GM18508 (cell line): Measurements from ENCODE around the gene PRR5L.

Experiments
- ATAC-seq: cut with Tn5 transposase; IDR thresholded peaks from one replicate; pipeline ENCODE4 v1.9.1; 2021; ENCODE audit warnings: moderate number of reproducible peaks; ENCODE audit not compliant: insufficient read depth, unreplicated experiment

Gene PRR5L

GRCh38 chr11:36278531-36279282 lies 17.4 kb upstream of the PRR5L start:
- ATAC-seq: no peak

GRCh38 chr11:36280531-36280930 lies 15.6 kb upstream of the PRR5L start:
- ATAC-seq: no peak

- no peak for ATAC-seq
Observed at GRCh38 chr11:36281850-36282249, 14.2 kb upstream of the PRR5L start.

- ATAC-seq: no peak
Observed at GRCh38 chr11:36282926-36283325, 13.2 kb upstream of the PRR5L start.

GRCh38 chr11:36288442-36289225 lies 7.5 kb upstream of the PRR5L start:
- ATAC-seq: no peak

- ATAC-seq: peak; percentile 94
Observed at GRCh38 chr11:36289226-36289852, 6.7 kb upstream of the PRR5L start, which contains the start of gene COMMD9. Gene COMMD9 (minus strand): TSS chr11:36289424. CDS start chr11:36289412, 12 bp downstream.

GRCh38 chr11:36292311-36292722 lies 3.8 kb upstream of the PRR5L start:
- no peak for ATAC-seq

GRCh38 chr11:36296884-36297543 lies 926 bp downstream of the PRR5L start:
- ATAC-seq: no peak

GRCh38 chr11:36300650-36301049 lies 4.6 kb downstream of the PRR5L start:
- ATAC-seq: no peak

GRCh38 chr11:36304351-36304750 lies 8.3 kb downstream of the PRR5L start:
- no peak for ATAC-seq

- no peak for ATAC-seq
Observed at GRCh38 chr11:36305047-36305446, 9.0 kb downstream of the PRR5L start.

GRCh38 chr11:36306888-36307287 lies 10.8 kb downstream of the PRR5L start:
- no peak for ATAC-seq

- ATAC-seq: no peak
Observed at GRCh38 chr11:36308577-36308976, 12.5 kb downstream of the PRR5L start.

GRCh38 chr11:36309779-36310178 lies 13.7 kb downstream of the PRR5L start:
- no peak for ATAC-seq

- no peak for ATAC-seq
Observed at GRCh38 chr11:36311926-36312595, 16.0 kb downstream of the PRR5L start.

GRCh38 chr11:36312611-36313472 lies 16.8 kb downstream of the PRR5L start:
- no peak for ATAC-seq

GRCh38 chr11:36313750-36314433 lies 17.8 kb downstream of the PRR5L start:
- peak; percentile 51 for ATAC-seq

- ATAC-seq: no peak
Observed at GRCh38 chr11:36314434-36314767, 18.3 kb downstream of the PRR5L start.

- no peak for ATAC-seq
Observed at GRCh38 chr11:36316049-36316448, 20.0 kb downstream of the PRR5L start.
